ENCODE measurements around the gene KLK5. TPM values are rescaled to one million over a fixed set of nuclear protein-coding genes. Genes with fewer than 3 reads are reported as not detected.

The KLK5 gene
- total RNA-seq, 4 donors from 2014 or later, result not detected

DNA sequence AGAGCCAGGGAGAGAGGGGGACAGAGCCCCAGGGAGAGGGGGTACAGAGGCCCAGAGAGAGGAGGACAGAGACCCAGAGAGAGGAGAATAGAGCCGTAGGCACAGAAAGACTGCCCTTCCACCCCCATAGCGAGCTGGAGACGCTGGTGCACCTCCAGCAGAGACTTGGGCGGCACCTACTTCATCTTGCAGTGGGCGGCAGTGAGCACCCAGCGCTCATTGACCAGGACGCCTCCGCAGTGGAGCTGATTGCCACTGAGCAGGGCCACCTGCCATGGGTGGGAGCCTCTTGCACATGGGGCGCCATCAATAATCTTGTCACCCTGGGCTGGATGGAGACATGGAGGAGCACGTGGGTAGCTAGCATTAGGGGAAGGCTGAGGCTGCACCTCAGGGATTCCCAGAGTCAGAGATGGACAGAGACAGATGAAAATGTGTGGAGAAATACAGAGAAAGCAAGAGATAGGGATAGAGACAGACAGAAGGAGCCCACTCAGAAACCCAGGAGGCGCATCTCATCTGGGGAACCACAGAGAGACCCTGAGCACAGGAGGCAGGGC, 28.8 kb upstream of the KLK5 start:
- TF ChIP-seq, protein P1, sequence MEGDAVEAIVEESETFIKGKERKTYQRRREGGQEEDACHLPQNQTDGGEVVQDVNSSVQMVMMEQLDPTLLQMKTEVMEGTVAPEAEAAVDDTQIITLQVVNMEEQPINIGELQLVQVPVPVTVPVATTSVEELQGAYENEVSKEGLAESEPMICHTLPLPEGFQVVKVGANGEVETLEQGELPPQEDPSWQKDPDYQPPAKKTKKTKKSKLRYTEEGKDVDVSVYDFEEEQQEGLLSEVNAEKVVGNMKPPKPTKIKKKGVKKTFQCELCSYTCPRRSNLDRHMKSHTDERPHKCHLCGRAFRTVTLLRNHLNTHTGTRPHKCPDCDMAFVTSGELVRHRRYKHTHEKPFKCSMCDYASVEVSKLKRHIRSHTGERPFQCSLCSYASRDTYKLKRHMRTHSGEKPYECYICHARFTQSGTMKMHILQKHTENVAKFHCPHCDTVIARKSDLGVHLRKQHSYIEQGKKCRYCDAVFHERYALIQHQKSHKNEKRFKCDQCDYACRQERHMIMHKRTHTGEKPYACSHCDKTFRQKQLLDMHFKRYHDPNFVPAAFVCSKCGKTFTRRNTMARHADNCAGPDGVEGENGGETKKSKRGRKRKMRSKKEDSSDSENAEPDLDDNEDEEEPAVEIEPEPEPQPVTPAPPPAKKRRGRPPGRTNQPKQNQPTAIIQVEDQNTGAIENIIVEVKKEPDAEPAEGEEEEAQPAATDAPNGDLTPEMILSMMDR (IDR thresholded peaks at IDR 0.05), result no peak
- no peak for TF ChIP-seq POLR2A (IDR thresholded peaks at IDR 0.05)
- Histone ChIP-seq H3K36me3 (no peaks in the 10 kb centered on the region), H3K4me3 (no peak overlapping the region), H3K9me3 (no peaks in the 10 kb centered on the region), H3K27ac (no peak overlapping the region), H3K4me1 (no peaks in the 10 kb centered on the region), H3K27me3 (no peaks in the 10 kb centered on the region)
- DNase-seq, result no peak

DNA sequence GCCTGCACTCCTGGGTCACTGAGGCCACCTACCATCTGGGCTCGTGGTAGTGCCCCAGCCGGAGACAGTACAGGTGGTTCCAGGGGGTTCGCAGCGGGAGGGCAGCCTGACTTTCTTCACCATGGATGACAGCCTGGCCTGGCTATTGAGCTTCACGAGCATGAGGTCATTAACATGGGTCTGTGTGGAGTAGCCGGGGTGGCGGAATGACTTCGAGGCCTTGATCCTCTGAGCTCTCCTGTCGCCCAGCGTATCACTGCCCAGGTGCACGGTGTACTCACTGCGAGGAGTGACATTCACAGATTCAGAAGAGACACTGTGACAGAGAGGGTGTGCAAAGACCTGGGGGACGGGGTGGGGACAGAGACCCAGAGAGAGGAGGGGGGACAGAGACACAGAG, 27.4 kb upstream of the KLK5 start:
- Histone ChIP-seq H3K36me3 (no peaks in the 10 kb centered on the region), H3K27me3 (no peaks in the 10 kb centered on the region), H3K27ac (no peak overlapping the region), H3K4me1 (no peaks in the 10 kb centered on the region), H3K4me3 (no peak overlapping the region), H3K9me3 (no peaks in the 10 kb centered on the region)
- TF ChIP-seq, protein P1 (IDR thresholded peaks at IDR 0.05), result no peak
- TF ChIP-seq POLR2A (IDR thresholded peaks at IDR 0.05), result no peak
- no peak for DNase-seq

DNA sequence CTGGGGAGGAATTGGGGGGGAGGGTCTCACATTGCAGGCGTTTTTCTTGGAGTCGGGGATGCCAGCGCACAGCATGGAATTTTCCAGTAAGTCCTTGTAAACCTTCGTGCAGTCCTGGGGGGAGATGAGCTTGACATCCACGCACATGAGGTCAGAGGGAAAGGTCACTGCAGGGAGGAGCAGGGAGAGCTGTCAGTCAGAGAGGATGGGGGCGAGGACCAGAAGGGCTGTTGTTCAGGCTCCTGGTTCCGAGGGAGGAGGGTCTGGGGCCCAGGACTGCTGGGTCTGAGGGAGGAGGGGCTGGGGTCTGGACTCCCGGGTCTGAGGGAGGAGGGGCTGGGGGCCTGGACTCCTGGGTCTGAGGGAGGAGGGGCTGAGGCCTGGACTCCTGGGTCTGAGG, 26.9 kb upstream of the KLK5 start:
- TF ChIP-seq, protein P1 (IDR thresholded peaks at IDR 0.05), result no peak
- TF ChIP-seq POLR2A (IDR thresholded peaks at IDR 0.05), result no peak
- H3K27ac ChIP-seq, result no peak overlapping the region

DNA sequence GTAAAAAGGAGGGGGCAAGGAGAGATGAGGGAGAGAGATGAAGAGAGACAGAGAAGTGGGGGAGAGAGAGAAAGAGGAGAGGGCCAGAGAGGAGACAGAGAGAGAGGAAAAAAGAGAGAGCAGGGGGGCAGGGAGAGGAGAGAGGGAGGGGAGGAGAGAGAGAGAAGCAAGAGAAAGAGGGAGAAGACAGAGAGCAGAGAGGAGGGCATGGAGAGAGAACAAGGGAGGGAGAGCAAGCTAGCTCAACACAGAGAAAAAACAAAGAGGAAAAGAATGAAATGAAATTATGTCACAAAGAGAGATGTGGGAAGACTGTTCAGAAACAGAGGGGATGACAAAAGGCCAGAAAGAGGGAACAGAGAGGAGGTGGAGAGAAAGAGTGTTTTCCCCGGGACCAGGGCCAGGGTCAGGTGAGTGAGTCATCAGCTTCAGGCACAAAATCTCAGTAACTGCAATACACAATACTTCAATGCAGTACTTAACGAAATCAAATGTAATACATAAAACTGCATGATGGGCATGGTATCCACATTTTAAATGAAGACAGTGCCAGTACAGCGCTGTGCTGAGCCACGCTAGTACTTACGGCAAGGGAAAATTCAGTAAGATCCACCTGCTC, 26.0 kb upstream of the KLK5 start:
- DNase-seq, result no peak
- TF ChIP-seq POLR2A (IDR thresholded peaks at IDR 0.05), result no peak
- TF ChIP-seq, protein P1 (IDR thresholded peaks at IDR 0.05), result no peak
- no peaks in the 10 kb centered on the region for H3K4me1 ChIP-seq
- no peaks in the 10 kb centered on the region for H3K27me3 ChIP-seq
- no peak overlapping the region for H3K4me3 ChIP-seq
- no peaks in the 10 kb centered on the region for H3K9me3 ChIP-seq
- no peak overlapping the region for H3K27ac ChIP-seq
- no peaks in the 10 kb centered on the region for H3K36me3 ChIP-seq

More for the DNA sequence above, 26.9 kb upstream of the KLK5 start:
- no peaks in the 10 kb centered on the region for H3K9me3 ChIP-seq
- H3K4me3 ChIP-seq, result no peak overlapping the region
- no peaks in the 10 kb centered on the region for H3K27me3 ChIP-seq
- H3K36me3 ChIP-seq, result no peaks in the 10 kb centered on the region
- DNase-seq, result no peak
- H3K4me1 ChIP-seq, result no peaks in the 10 kb centered on the region

DNA sequence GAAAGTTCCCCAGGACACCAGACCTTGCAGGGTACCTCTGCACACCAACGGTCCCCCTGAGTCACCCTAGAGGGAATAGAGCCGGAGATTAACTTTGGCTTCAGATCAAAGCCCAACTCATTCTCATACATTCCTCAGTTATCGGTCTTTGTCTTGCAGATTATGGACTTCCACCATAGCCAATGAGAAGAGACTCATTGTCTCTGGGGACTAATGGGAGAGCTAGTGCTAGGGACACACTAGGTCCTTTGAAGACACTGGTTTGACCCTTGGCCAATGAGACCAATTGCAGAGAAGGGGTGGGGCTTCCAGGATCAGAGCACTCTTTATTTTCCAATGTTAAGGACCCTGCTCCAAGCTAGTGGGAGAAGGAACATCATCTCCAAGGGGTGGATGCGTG, 24.8 kb upstream of the KLK5 start:
- no peaks in the 10 kb centered on the region for H3K9me3 ChIP-seq
- no peak overlapping the region for H3K27ac ChIP-seq
- no peak for DNase-seq
- no peaks in the 10 kb centered on the region for H3K4me1 ChIP-seq
- no peak overlapping the region for H3K4me3 ChIP-seq
- no peak for TF ChIP-seq POLR2A (IDR thresholded peaks at IDR 0.05)
- TF ChIP-seq, protein P1 (IDR thresholded peaks at IDR 0.05), result no peak
- no peaks in the 10 kb centered on the region for H3K27me3 ChIP-seq
- no peaks in the 10 kb centered on the region for H3K36me3 ChIP-seq

All from Peyer's patch (tissue), 4 donors.